Osteocyte (in vitro differentiated cells): ENCODE measurements around the gene HS1BP3. TPM values are rescaled to one million over a fixed set of nuclear protein-coding genes. Genes with fewer than 3 reads are reported as not detected.

Source experiments
- DNase-seq: peaks from one replicate; pipeline ENCODE4 v3.0.0; 2021; ENCODE audit warnings: mixed read lengths; ENCODE audit not compliant: unreplicated experiment; ENCODE audit errors: extremely low spot score
- H3K27ac Mint-ChIP-seq: one replicate; pipeline ENCODE4 v1.8.0; 2021; ENCODE audit warnings: mild to moderate bottlenecking, mixed read lengths; ENCODE audit not compliant: unreplicated experiment
- H3K27me3 Mint-ChIP-seq: one replicate; pipeline ENCODE4 v1.8.0; 2021; ENCODE audit warnings: mixed read lengths; ENCODE audit not compliant: unreplicated experiment
- H3K36me3 Mint-ChIP-seq: one replicate; pipeline ENCODE4 v1.8.0; 2021; ENCODE audit warnings: mixed read lengths; ENCODE audit not compliant: unreplicated experiment
- H3K4me1 Mint-ChIP-seq: one replicate; pipeline ENCODE4 v1.8.0; 2021; ENCODE audit warnings: mixed read lengths; ENCODE audit not compliant: unreplicated experiment
- H3K4me3 Mint-ChIP-seq: one replicate; pipeline ENCODE4 v1.8.0; 2021; ENCODE audit warnings: mild to moderate bottlenecking, moderate library complexity, mixed read lengths; ENCODE audit not compliant: unreplicated experiment
- H3K9me3 Mint-ChIP-seq: one replicate; pipeline ENCODE4 v1.8.0; 2021; ENCODE audit warnings: mixed read lengths; ENCODE audit not compliant: unreplicated experiment
- total RNA-seq: library from RNA; stranded (reverse); gene quantifications from 2 replicates; pipeline ENCODE4 v1.2.1, GENCODE V29; 2021
- TF ChIP-seq, protein P1 (sequence below): fragments of 200-600 bp; sonication (generic); IDR thresholded peaks from 2 replicates; pipeline ENCODE4 v1.5.0; 2021; ENCODE audit warnings: antibody characterized with exemption, mild to moderate bottlenecking, moderate library complexity

Gene HS1BP3
- total RNA-seq, 1 donor from 2014 or later = 40.5 TPM

DNA sequence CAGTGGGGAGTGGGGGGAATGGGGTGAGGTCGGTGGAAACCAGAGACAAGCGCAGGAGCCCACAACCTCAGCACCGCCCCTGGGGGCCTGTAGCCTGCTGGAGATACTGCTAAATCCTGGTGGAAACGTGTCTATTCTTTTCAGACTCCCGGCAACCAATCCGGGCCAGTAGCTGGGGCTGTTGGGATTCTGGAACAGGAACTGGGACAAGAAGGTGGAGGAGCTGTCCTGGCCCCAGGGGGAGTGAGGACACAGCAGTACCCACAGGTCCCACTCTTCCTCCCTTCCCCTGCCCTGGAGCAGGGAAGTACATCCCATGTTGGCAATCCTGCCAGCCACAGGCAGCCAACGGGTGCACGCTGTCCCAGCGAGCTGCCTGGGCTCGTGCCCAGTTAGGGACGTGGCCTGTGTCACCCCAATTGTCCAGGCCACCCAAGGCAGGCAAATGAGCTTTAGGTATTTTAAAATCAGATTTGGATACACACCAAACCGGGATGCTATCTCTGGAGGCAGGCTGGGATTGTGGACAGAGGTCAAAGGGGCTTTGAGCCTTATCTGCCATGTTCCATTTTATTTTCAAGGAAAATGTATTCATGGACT, 51.8 kb downstream of the HS1BP3 start:
- TF ChIP-seq, protein P1, sequence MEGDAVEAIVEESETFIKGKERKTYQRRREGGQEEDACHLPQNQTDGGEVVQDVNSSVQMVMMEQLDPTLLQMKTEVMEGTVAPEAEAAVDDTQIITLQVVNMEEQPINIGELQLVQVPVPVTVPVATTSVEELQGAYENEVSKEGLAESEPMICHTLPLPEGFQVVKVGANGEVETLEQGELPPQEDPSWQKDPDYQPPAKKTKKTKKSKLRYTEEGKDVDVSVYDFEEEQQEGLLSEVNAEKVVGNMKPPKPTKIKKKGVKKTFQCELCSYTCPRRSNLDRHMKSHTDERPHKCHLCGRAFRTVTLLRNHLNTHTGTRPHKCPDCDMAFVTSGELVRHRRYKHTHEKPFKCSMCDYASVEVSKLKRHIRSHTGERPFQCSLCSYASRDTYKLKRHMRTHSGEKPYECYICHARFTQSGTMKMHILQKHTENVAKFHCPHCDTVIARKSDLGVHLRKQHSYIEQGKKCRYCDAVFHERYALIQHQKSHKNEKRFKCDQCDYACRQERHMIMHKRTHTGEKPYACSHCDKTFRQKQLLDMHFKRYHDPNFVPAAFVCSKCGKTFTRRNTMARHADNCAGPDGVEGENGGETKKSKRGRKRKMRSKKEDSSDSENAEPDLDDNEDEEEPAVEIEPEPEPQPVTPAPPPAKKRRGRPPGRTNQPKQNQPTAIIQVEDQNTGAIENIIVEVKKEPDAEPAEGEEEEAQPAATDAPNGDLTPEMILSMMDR = no peak
- Mint-ChIP-seq H3K27me3 (no peaks in the 10 kb centered on the region), H3K27ac (no peak overlapping the region), H3K36me3 (no peaks in the 10 kb centered on the region), H3K4me1 (peaks cover 41% of the 10 kb centered on the region), H3K4me3 (no peak overlapping the region), H3K9me3 (no peaks in the 10 kb centered on the region)
- no peak for DNase-seq

DNA sequence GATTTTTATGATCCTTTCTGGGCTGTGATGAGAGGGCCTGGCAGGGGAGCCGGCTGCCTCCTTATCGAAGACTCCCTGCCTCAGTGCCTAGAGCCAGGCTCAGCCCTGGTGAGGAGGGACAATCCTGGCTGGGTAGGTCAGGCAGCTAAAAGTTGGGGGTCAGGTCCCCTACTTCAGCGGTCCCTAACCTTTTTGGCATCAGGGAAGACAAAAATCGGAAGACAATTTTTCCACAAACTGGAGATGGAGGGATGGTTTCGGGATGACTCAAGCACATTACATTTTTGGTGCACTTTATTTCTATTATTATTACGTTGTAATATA, 53.1 kb downstream of the HS1BP3 start:
- DNase-seq = no peak
- Mint-ChIP-seq H3K4me1 (peaks cover 52% of the 10 kb centered on the region), H3K4me3 (no peak overlapping the region), H3K9me3 (no peaks in the 10 kb centered on the region), H3K36me3 (no peaks in the 10 kb centered on the region), H3K27me3 (no peaks in the 10 kb centered on the region), H3K27ac (peak overlapping the region; percentile 86)
- TF ChIP-seq, protein P1 = no peak

DNA sequence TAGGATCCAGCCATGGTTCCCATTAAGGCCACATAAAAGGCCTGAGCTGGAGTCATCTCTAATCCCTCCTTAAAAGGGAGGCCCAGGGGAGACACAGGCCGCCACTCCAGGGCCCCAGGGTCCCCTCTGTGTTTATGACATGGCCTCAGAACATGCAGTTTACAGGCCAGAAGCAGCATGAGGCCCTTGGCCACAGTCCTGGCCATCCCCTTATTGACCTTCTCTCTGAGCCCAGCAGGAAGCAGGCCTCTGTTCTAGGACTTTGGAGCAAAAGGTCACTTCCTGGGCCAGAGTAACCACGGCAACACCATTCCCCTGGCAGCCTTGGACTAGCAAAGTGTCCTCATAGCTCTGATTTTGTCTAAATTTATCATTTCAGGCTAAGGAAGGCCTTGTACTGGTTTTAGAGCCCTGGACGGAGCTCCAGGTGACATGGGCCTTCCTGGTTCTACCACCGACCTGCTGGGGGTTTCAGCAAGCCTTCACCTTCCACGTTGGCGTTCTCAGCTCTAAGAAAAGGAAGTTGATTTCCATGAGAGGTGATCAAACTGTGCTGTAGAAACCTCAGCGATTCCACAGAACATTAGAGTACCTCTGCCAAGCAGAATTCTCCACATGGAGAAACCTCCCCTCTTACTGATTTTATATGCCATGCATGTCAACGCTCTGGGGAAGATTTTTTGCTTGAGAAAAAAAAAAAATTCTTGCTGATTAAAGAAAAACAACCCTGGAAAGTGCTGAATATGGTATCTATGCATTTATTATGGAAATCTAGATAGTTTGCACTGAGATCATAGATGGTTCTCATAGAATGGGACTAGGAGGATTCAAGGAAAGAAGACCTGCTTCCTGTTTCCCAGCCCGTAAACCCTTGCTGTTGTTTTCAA, 53.7 kb downstream of the HS1BP3 start:
- TF ChIP-seq, protein P1 = no peak
- Mint-ChIP-seq H3K4me3 (peak overlapping the region; percentile 1), H3K27ac (peak overlapping the region; percentile 86), H3K9me3 (no peaks in the 10 kb centered on the region), H3K36me3 (no peaks in the 10 kb centered on the region), H3K4me1 (peaks cover 52% of the 10 kb centered on the region), H3K27me3 (no peaks in the 10 kb centered on the region)
- DNase-seq = no peak

DNA sequence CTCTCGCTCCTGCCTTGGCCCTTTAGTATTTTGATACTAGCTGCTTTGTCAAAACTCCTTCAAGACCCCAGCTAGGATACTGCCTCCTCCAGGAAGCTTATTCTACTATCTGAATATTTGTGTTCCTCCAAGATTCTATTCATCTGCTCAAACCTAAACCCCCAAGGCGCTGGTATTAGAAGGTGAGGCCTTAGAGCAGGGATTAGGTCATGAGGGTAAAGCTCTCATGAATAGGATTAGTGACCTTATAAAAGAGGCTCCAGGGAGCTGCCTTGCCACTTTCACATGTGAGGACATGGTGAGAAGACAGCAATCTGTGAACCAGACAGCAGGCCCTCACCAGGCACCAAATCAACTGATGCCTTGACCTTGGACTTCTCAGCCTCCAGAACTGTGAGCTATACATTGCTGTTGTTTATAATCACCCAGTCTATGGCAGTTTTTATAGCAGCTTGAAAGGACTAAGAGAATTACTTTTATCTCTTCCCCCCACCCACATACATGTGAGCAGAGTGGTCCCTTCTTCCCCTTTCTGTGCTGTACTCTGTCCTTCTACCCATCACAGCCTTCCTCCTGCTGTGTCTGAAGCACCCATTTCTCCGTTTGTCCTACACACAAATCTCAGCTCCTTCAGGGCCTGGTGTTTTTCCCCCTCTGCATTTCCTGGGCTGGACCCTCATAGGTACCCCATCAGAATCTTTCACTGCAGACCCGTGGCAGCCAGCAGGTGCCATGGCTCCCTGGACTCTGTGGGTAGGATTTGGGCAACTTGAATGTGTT, 54.5 kb downstream of the HS1BP3 start:
- peaks cover 52% of the 10 kb centered on the region for H3K4me1 Mint-ChIP-seq
- peak overlapping the region; percentile 1 for H3K4me3 Mint-ChIP-seq
- H3K27ac Mint-ChIP-seq = peak overlapping the region; percentile 86
- H3K36me3 Mint-ChIP-seq = no peaks in the 10 kb centered on the region
- DNase-seq = no peak
- no peaks in the 10 kb centered on the region for H3K27me3 Mint-ChIP-seq
- TF ChIP-seq, protein P1 = no peak
- no peaks in the 10 kb centered on the region for H3K9me3 Mint-ChIP-seq
